Peyer's patch (tissue), 4 donors: Measurements from ENCODE around the gene CD209. TPM values are rescaled to one million over a fixed set of nuclear protein-coding genes. Genes with fewer than 3 reads are reported as not detected.
A peak's percentile ranks its signal among the peaks of the same experiment; 100 is the strongest.

Source experiments
- DNase-seq, 3 donors: peaks; one replicate each; pipeline ENCODE4 v3.0.0-alpha.2; 2017 to 2019
- H3K27ac ChIP-seq, 4 donors: fragments of 200-600 bp; sonication (generic); one replicate each; pipeline ENCODE4 v1.5.1; 2016 to 2019
- H3K27me3 ChIP-seq, 2 donors: fragments of 200-600 bp; sonication (generic); one replicate each; pipeline ENCODE4 v1.5.1; 2019
- H3K36me3 ChIP-seq, 3 donors: fragments of 200-600 bp; sonication (generic); one replicate each; pipeline ENCODE4 v1.5.1; 2016 to 2019
- H3K4me1 ChIP-seq, 4 donors: fragments of 200-600 bp; sonication (generic); one replicate each; pipeline ENCODE4 v1.5.1; 2016 to 2019
- H3K4me3 ChIP-seq, 4 donors: fragments of 200-600 bp; sonication (generic); 1 replicate in 3 of 4; 2 replicates in 1 of 4; pipeline ENCODE4 v1.5.1; 2016 to 2019; ENCODE audit warnings: mild to moderate bottlenecking in 1 of 4
- H3K9me3 ChIP-seq, 4 donors: fragments of 200-600 bp; sonication (generic); one replicate each; pipeline ENCODE4 v1.5.1; 2016 to 2019; ENCODE audit warnings: mild to moderate bottlenecking in 1 of 4
- CTCF ChIP-seq, 6 experiments: fragments of 450-650 bp in 4 of 6; fragments of 200-600 bp in 2 of 6; sonication (generic) in 1 of 6; IDR thresholded peaks; one replicate each; pipeline ENCODE4 v1.5.1; 2017 to 2019; ENCODE audit warnings: antibody characterized with exemption in 6 of 6, mild to moderate bottlenecking in 3 of 6, moderate library complexity in 1 of 6
- POLR2A ChIP-seq, 2 donors: fragments of 450-650 bp; IDR thresholded peaks; one replicate each; pipeline ENCODE4 v1.5.1; 2017; ENCODE audit warnings: antibody characterized with exemption in 2 of 2, mild to moderate bottlenecking in 2 of 2, moderate library complexity in 2 of 2
- total RNA-seq, 4 donors: library from RNA; depleted of rRNA; stranded (reverse); fragments of >200 nt; gene quantifications; one replicate each; pipeline ENCODE4 v1.1.0, GENCODE V29; 2016

CD209 gene
- total RNA-seq, 4 donors from 2014 or later = 1.6 to 31.4 (median 5.2) TPM

- Histone ChIP-seq H3K27ac (no peak overlapping the region), H3K4me3 (no peak overlapping the region), H3K36me3 (no peaks in the 10 kb centered on the region), H3K27me3 (no peaks in the 10 kb centered on the region), H3K4me1 (no peaks in the 10 kb centered on the region), H3K9me3 (no peaks in the 10 kb centered on the region)
- DNase-seq = no peak
- TF ChIP-seq CTCF (IDR thresholded peaks at IDR 0.05) (no peak), POLR2A (IDR thresholded peaks at IDR 0.05) (no peak)
These were observed 28.4 kb upstream of the CD209 start for GRCh38 chr19:7775761-7776160.

GRCh38 chr19:7773841-7774240, 26.5 kb upstream of the CD209 start:
- no peaks in the 10 kb centered on the region for H3K4me1 ChIP-seq
- no peak overlapping the region for H3K4me3 ChIP-seq
- no peak overlapping the region for H3K27ac ChIP-seq
- H3K36me3 ChIP-seq = no peaks in the 10 kb centered on the region
- TF ChIP-seq CTCF (IDR thresholded peaks at IDR 0.05) = no peak
- no peak for TF ChIP-seq POLR2A (IDR thresholded peaks at IDR 0.05)
- no peaks in the 10 kb centered on the region for H3K9me3 ChIP-seq
- H3K27me3 ChIP-seq = no peaks in the 10 kb centered on the region
- DNase-seq = no peak

GRCh38 chr19:7772752-7773291, 25.5 kb upstream of the CD209 start:
- Histone ChIP-seq H3K4me1 (no peaks in the 10 kb centered on the region), H3K27ac (no peak overlapping the region), H3K4me3 (no peak overlapping the region), H3K27me3 (no peaks in the 10 kb centered on the region), H3K9me3 (no peaks in the 10 kb centered on the region), H3K36me3 (no peaks in the 10 kb centered on the region)
- DNase-seq = peak in 1 of 3 donors; percentile 57
- TF ChIP-seq CTCF (IDR thresholded peaks at IDR 0.05) (no peak), POLR2A (IDR thresholded peaks at IDR 0.05) (no peak)

GRCh38 chr19:7771072-7771471, 23.7 kb upstream of the CD209 start:
- Histone ChIP-seq H3K27me3 (no peaks in the 10 kb centered on the region), H3K4me1 (no peaks in the 10 kb centered on the region), H3K9me3 (no peaks in the 10 kb centered on the region), H3K27ac (no peak overlapping the region), H3K36me3 (no peaks in the 10 kb centered on the region), H3K4me3 (no peak overlapping the region)
- TF ChIP-seq POLR2A (IDR thresholded peaks at IDR 0.05) (no peak), CTCF (IDR thresholded peaks at IDR 0.05) (no peak)
- DNase-seq = no peak

GRCh38 chr19:7769171-7769570, 21.8 kb upstream of the CD209 start:
- TF ChIP-seq CTCF (IDR thresholded peaks at IDR 0.05) = no peak
- no peaks in the 10 kb centered on the region for H3K4me1 ChIP-seq

GRCh38 chr19:7767487-7767886, 20.2 kb upstream of the CD209 start:
- Histone ChIP-seq H3K4me3 (no peak overlapping the region), H3K27me3 (no peaks in the 10 kb centered on the region), H3K9me3 (no peaks in the 10 kb centered on the region), H3K4me1 (no peaks in the 10 kb centered on the region), H3K36me3 (no peaks in the 10 kb centered on the region), H3K27ac (no peak overlapping the region)
- no peak for DNase-seq
- TF ChIP-seq CTCF (IDR thresholded peaks at IDR 0.05) (no peak), POLR2A (IDR thresholded peaks at IDR 0.05) (no peak)

More at GRCh38 chr19:7769171-7769570, 21.8 kb upstream of the CD209 start:
- no peak overlapping the region for H3K4me3 ChIP-seq
- no peaks in the 10 kb centered on the region for H3K27me3 ChIP-seq
- no peak for DNase-seq
- no peaks in the 10 kb centered on the region for H3K9me3 ChIP-seq
- no peak overlapping the region for H3K27ac ChIP-seq
- H3K36me3 ChIP-seq = no peaks in the 10 kb centered on the region
